SU-DHL-6 (cell line): ENCODE results near the gene GLI3.

Experiments
- CTCF ChIP-seq: fragments of 200-600 bp; sonication (generic); IDR thresholded peaks from one replicate; pipeline ENCODE4 v1.5.1; 2017; ENCODE audit warnings: antibody characterized with exemption, mild to moderate bottlenecking, low read length, moderate library complexity; ENCODE audit not compliant: insufficient read depth, poor library complexity, severe bottlenecking
- EZH2phosphoT487 ChIP-seq: fragments of 200-600 bp; sonication (generic), shearing (Covaris generic); conservative IDR thresholded peaks from 2 replicates; pipeline ENCODE4 v1.6.1; 2018; ENCODE audit warnings: mild to moderate bottlenecking, antibody characterized with exemption, low read length, moderate library complexity, mixed read lengths

DNA sequence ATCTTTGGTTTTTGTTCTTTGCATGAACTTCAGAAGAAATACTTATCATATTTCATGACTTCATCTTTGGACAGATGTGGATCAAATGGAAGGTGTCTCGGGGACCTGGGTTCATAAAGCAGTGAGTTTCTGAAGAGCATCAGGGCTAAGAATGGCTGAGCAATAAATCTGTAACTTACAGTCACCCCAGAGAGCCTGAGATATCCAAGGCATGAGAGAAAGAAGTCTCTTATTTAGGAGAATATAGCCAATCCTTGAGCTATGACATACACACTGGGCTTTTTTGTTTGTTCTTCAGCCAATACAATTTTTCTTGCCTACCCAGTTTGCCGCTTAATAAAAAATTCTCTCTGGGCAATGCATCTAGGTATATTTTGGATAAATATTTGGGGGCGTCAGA, 281.6 kb downstream of the GLI3 start:
- no peak for TF ChIP-seq CTCF
- TF ChIP-seq EZH2phosphoT487 = no peak
